GM23338 (cell line): ENCODE measurements around the gene SNX30.

ENCODE experiments used
- CREB1 ChIP-seq: fragments of 250-450 bp; sonication (Bioruptor Pico); IDR thresholded peaks from 2 replicates; pipeline ENCODE4 v1.5.0; 2020; ENCODE audit warnings: low read depth, mild to moderate bottlenecking, moderate library complexity
- EZH2 ChIP-seq: fragments of 200-600 bp; sonication (generic); IDR thresholded peaks from one replicate; pipeline ENCODE4 v1.8.0; 2017; ENCODE audit warnings: antibody characterized with exemption, mild to moderate bottlenecking, low read depth; ENCODE audit not compliant: unreplicated experiment
- EZH2phosphoT487 ChIP-seq: fragments of 200-600 bp; sonication (generic); IDR thresholded peaks from one replicate; pipeline ENCODE4 v1.8.1; 2018; ENCODE audit warnings: antibody characterized with exemption; ENCODE audit not compliant: unreplicated experiment
- POLR2AphosphoS5 ChIP-seq: IDR thresholded peaks from 2 replicates; pipeline ENCODE4 v1.6.1; 2016; ENCODE audit warnings: antibody characterized with exemption, low read depth
- REST ChIP-seq: IDR thresholded peaks from one replicate; pipeline ENCODE4 v1.6.1; 2018; ENCODE audit warnings: antibody characterized with exemption; ENCODE audit not compliant: unreplicated experiment
- TF ChIP-seq, protein P1 (sequence below), 2 experiments: fragments of 200-600 bp in 1 of 2; sonication (generic) in 1 of 2; conservative IDR thresholded peaks; 2 replicates each; pipeline versions ENCODE4 v1.5.1 to v1.6.1; 2016 to 2017; ENCODE audit warnings: antibody characterized with exemption in 2 of 2, low read depth in 2 of 2, mild to moderate bottlenecking in 2 of 2, moderate library complexity in 1 of 2

DNA sequence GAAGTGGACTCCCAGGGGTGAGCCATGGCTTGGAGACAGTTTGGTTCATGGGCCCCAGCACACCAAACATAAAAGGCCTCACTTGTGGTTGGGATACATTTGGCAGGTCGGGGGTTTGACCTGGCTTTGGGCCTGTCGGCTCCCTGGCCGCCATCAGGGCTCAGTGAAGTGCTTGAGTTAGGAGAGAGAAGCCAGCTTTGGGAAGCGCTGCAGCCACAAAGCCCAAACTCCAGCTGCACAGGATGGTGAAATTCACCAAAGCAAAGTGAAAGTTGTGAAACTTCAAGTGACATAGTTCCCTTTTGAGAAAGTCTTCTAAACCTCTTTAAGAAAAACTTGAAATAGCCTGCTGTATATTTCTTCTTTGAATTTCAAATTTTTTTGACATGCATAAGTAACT is 112.7 kb downstream of the SNX30 start:
- TF ChIP-seq, protein P1, sequence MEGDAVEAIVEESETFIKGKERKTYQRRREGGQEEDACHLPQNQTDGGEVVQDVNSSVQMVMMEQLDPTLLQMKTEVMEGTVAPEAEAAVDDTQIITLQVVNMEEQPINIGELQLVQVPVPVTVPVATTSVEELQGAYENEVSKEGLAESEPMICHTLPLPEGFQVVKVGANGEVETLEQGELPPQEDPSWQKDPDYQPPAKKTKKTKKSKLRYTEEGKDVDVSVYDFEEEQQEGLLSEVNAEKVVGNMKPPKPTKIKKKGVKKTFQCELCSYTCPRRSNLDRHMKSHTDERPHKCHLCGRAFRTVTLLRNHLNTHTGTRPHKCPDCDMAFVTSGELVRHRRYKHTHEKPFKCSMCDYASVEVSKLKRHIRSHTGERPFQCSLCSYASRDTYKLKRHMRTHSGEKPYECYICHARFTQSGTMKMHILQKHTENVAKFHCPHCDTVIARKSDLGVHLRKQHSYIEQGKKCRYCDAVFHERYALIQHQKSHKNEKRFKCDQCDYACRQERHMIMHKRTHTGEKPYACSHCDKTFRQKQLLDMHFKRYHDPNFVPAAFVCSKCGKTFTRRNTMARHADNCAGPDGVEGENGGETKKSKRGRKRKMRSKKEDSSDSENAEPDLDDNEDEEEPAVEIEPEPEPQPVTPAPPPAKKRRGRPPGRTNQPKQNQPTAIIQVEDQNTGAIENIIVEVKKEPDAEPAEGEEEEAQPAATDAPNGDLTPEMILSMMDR (conservative IDR thresholded peaks at IDR 0.05; ENCODE audit: low read depth in 2 of 2): no peak
- TF ChIP-seq REST (no peak), CREB1 (no peak), POLR2AphosphoS5 (no peak), EZH2phosphoT487 (no peak), EZH2 (no peak)
